NCI-H187 treated with DMSO at 0.1 percent for 48 hours (cell line): Measurements from ENCODE around the gene FAM216A.
"Not testable (repeated sequence)": the region's sequence is repeated elsewhere in the genome, so short reads cannot be mapped to it uniquely, and the experiment has no call there.

Source experiments
- DNase-seq: peaks from one replicate; lab custom pipeline; 2025; lab: John Stamatoyannopoulos, UW

Gene FAM216A

DNA sequence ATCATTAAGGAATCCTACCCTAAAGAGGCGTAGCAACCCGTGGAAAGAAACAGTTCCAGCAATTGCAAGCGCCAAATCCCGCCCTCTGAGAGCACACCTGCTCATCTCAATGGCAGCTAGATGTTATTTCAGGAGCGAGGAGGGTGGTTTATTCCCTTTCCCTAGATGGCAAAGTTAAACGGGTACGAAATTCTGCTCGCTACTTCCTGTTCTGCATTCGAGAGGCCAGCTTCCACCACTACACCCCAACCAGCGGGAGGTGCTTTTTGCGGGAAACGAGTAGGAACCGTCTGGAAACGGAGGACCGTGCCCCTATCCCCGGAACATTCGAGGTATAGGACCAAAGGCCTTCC lies 32.7 kb downstream of the FAM216A start:
- peak; percentile 4 for DNase-seq

GRCh38 chr12:110501752-110502738 lies 33.4 kb downstream of the FAM216A start, which contains the start of the genes RAD9B and VPS29:
Gene RAD9B (plus strand): TSS chr12:110502331. CDS start chr12:110502338, 7 bp downstream.
Gene VPS29 (minus strand): TSS chr12:110502111. CDS start chr12:110502051, 60 bp downstream.
- DNase-seq, result peak; percentile 91

DNA sequence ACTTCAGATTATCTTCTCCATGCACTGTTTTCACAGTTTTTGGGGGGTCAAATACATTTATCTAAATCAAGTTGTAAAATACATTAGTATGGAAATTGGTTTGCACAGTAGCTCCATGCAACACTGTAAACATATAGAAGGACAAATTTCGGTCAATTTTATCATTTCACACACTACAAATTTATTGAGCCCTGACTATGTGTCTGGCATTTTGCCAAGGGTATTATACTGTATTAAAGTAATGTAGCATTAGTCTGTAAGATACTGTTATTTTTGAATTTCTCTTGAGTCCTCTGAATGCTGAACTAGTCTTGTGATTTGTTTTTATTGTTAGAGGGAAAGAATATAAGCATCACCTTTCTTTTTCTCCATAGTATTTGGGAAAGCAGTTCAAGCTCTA lies 34.8 kb downstream of the FAM216A start:
- no peak for DNase-seq

- DNase-seq, result no peak
Measured at GRCh38 chr12:110505332-110505731, 36.7 kb downstream of the FAM216A start.

- DNase-seq, result no peak
Measured at GRCh38 chr12:110508071-110508586, 39.5 kb downstream of the FAM216A start.

GRCh38 chr12:110513842-110514241 lies 45.2 kb downstream of the FAM216A start:
- DNase-seq, result no peak

GRCh38 chr12:110514363-110514762 lies 45.7 kb downstream of the FAM216A start:
- no peak for DNase-seq

GRCh38 chr12:110516995-110517394 lies 48.4 kb downstream of the FAM216A start:
- DNase-seq, result no peak

DNA sequence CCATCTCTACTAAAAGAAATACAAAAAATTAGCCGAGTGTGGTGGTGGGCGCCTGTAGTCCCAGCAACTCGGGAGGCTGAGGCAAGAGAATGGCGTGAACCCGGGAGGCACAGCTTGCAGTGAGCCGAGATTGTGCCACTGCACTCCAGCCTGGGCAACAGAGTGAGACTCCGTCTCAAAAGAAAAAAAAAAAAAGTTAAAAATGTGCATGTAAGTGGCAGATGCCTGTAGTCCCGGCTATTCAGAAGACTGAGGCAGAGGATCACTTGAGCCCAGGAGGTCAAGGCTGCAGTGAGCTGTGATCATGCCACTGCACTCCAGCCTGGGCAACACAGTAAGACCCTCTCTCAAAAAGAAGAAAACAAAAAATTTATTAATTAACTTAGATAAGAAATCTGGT lies 49.4 kb downstream of the FAM216A start:
- DNase-seq, result not testable (repeated sequence)

DNA sequence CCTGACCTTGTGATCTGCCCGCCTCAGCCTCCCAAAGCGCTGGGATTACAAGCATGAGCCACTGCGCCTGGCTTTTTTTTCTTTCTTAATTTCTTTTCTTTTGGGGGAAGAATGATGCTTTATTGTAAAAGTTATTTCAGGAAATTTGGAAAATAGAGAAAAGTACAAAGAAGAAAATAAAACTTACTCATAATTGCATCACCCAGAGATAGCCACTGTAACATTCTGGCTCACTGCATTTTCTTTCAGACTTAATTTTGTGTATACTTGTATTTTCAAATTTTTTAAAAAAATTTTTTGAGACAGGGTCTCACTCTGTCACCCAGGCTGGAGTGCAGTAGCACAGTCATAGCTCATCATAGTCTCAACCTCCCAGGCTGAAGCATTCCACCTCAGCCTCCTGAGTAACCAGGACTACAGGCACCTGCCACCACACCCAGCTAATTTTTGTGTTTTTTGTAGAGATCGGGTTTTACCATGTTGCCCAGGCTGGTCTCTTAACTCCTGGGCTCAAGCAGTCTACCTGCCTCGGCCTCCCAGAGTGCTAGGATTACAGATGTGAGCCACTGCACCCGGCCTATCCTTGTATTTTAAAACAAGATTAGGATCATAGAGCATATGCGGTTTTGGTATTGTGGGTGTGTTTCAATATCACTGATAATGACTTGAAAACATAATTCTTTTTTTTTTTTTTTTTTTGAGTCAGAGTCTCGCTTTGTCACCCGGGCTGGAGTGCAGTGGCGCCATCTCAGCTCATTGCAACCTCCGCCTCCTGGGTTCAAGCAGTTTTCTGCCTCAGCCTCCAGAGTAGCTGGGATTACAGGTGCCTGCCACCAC lies 52.4 kb downstream of the FAM216A start:
- not testable (repeated sequence) for DNase-seq

- DNase-seq, result no peak
Measured at GRCh38 chr12:110528277-110528839, 59.7 kb downstream of the FAM216A start.

- peak; percentile 89 for DNase-seq
Measured at GRCh38 chr12:110530511-110530910, 61.9 kb downstream of the FAM216A start.

DNA sequence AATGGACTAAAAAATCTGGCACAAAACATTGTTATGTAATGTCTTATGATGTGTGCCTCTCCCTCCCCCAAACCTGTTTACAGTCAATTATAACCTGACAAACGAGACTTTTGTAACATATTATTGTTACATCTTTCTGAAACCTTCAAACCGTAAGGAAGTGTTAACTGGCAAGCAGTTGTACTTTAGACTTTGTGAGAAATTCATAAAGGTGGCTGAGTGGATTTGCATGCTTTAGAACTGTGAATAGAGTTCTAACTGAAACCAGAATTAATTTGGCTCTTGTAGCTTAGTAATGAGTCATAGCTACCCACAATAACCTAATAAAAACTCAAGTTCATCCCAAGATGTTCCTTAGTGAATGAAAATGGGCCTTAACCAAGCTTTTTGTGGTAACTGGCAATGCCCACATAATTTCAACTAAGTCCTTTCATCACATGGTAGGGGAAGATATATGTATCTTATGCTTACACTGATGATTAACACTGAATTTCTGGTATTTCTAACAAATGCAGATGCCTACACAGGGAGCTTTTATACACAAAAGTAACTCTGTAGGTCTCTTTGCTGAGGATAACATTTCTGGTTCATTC lies 63.2 kb downstream of the FAM216A start:
- no peak for DNase-seq

DNA sequence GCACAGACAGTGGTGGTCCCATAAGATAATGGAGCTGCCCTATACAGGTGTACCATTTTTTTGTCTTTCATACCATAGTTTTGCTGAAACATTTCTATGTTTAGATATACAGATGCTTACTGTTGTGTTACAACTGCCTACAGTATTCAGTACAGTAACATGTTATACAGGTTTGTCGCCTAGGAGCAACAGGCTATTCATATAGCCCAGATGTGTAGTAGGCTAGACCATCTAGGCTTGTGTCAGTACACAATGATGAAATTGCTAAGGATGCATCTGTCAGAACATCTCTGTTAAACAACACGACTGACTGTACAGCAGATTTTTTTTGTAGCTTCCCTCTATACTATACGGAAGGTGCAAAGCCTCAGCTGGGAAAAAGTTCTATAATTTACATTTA lies 64.0 kb downstream of the FAM216A start:
- no peak for DNase-seq

DNA sequence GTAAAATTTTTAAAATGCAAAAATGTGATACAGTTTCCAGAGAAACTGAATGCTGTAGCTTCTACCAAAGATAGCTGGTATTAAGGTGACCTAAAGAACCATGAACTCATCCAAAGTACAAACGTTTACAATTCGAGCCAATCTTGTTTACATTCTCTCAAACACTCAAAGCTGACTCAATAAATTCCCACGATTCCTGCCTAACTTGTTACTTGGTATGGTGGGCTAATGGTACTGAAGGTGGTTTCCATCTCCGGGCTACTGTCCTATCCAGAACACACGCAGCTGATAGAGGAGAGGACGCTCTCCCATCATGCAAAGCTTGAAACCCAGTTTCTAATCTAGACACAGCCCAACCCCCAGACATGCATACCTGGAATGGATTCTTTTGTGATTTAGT lies 65.0 kb downstream of the FAM216A start:
- DNase-seq, result no peak

- DNase-seq, result no peak
Measured at GRCh38 chr12:110534811-110535210, 66.2 kb downstream of the FAM216A start.

GRCh38 chr12:110536834-110537604 lies 68.4 kb downstream of the FAM216A start:
- no peak for DNase-seq

DNA sequence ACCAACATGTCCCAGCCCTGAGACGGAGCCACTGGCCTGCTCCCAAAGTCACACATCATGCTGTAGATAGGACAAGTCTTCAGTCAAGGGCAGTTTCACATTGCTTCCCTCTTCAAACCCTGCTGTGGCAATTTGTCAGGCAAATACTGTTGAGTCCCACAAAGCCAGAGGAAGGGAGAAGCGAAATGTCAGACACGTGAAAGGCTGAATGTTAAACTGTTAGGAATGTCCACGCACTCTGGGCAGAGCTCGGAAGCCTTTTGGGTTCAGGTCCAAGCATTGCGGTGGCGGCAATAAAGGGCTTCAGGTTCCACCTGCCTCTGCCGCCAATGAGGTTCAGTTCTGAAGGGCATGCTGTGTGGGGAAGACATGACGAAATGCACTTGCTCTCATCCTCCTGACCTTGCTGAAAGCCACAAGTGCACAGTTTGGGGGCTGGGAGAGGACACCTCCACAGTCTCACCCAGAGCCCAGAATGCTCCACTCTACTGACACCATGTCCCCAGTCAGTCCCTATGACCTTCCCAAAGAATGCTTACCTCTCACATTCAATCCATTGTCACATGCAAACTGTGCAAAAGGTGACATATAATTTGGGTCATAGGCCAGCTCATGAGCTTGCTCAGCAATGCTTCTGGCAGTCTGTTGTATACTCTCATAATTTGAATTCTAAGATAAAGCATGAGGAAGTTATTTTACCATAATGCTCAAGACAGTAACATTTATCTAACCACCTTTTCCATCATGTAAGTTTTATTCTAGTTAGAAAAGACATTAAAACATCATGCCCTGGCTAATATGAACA lies 69.2 kb downstream of the FAM216A start:
- DNase-seq, result no peak

DNA sequence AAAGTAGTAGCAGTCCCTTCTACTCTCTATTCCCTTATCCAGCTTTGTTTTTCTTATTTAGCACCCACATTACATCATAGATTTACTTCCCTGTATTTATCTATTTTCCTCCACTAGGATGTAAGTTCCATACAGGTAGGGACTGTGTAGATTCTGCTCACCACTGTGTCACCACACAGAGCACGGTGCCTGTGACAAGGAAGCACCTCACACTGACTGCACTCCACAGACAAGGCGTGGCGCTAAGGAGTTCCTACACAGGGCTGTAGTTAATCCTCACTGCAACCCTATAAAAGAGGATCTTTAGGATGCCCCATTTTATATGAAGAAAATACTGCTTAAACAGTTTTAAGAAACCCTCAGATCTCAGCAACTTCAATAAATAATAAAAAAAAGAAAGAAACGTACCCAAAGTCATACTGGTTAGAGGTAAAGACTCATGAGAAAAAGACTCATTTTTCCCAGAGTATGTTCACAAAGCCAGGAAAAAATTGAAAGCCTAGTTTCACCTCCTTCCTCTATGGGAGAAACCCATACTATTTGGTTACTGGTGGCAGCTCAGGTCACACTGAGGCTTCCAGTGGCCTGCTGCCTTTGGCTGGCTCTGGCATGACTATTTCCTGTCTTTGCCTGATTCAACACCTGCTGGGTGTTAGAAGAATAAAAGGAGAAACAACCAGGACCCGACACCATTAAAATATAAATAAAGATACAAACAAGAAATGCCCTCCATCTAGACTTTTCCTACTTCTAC lies 70.4 kb downstream of the FAM216A start:
- DNase-seq, result no peak
